ENCODE measurements around the gene GSC2. TPM values are rescaled to one million over a fixed set of nuclear protein-coding genes. Genes with fewer than 3 reads are reported as not detected.

Gene GSC2
- total and polyA plus RNA-seq, 9 of the 15 experiments (the other 6 are each of a cell fraction or from before 2014, with no cell fraction given): not detected

- TF ChIP-seq HINFP (tag; conservative IDR thresholded peaks at IDR 0.05; ENCODE audit: low read depth) (no peak), GTF2F1 (IDR thresholded peaks at IDR 0.05; ENCODE audit: low read depth, low read length) (no peak), ZNF347 (CRISPR knock-in tag; IDR thresholded peaks at IDR 0.05; ENCODE audit: low read depth) (no peak), ZZZ3 (IDR thresholded peaks at IDR 0.05) (no peak), LEF1 (IDR thresholded peaks at IDR 0.05) (no peak), FOXP1 (CRISPR knock-in tag; IDR thresholded peaks at IDR 0.05) (no peak), ATF1 (CRISPR knock-in tag; IDR thresholded peaks at IDR 0.05) (no peak), ATF1 (tag; IDR thresholded peaks at IDR 0.05) (no peak), TSC22D4 (tag; IDR thresholded peaks at IDR 0.05) (no peak), BRD9 (IDR thresholded peaks at IDR 0.05; ENCODE audit: low read depth, partially characterized antibody) (peak; percentile 29), ZNF311 (CRISPR knock-in tag; IDR thresholded peaks at IDR 0.05) (no peak)
Observed at GRCh38 chr22:19110064-19110458, 40.0 kb downstream of the GSC2 start (continued).

All from K562 (cell line).